ENCODE results near the gene IL27RA.

IL27RA gene

DNA sequence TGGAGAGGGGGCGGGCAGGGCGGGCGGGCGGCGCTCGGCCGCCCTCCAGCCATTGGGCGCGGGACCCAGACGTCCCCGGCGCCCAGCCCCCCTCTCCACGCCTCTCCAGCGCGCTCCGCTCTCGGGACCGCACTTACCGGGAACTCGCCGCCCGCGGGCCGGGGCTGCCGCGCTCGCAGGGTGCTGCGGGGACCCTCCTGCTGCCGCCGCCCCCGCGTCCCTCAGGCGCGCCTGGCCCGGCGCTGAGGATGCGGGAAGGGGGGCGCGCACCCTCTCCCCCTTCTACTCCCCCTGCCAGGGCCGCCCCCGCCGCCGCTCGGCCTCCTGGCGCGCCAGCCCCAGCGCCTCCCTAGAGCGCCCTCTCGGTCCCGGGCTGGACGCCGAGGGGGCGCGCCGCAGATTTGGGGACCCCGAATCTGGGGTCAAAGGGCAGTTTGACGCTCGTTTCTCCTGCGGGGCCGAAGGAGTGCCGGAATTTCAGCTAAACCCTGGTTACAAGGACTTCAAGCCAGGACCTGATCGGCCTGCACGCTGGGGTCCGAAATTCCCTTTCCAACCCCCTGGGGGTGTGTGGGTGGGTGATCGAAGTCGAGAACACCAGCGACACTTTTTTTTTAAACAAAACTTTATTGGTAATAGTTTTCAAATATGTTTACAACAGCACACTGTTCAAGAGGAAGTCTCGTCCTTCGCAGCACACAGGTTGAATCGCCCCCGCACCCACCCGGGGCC is 59.7 kb downstream of the IL27RA start (continued):
- TF ChIP-seq BCL6B (tag by site-specific recombination; IDR thresholded peaks at IDR 0.05) = no peak
- no peak for TF ChIP-seq ZNF404 (tag by site-specific recombination; IDR thresholded peaks at IDR 0.05)
- TF ChIP-seq ZSCAN16 (tag by site-specific recombination; IDR thresholded peaks at IDR 0.05) = no peak
- TF ChIP-seq ZNF626 (tag by site-specific recombination; IDR thresholded peaks at IDR 0.05) = 0 out of 2 replicates have a peak, but pooled peaks have one; percentile 34
- TF ChIP-seq ZNF792 (tag by site-specific recombination; IDR thresholded peaks at IDR 0.05) = no peak
- peak; percentile 76; the same call in 1 of the 2 replicates for TF ChIP-seq KLF16 (tag by site-specific recombination; IDR thresholded peaks at IDR 0.05)
- peak; percentile 90 for TF ChIP-seq PATZ1 (tag by site-specific recombination; IDR thresholded peaks at IDR 0.05)
- peak; percentile 59; the same call in 1 of the 2 replicates for TF ChIP-seq ZNF629 (tag by site-specific recombination; IDR thresholded peaks at IDR 0.05)
- no peak for TF ChIP-seq ZNF426 (tag by site-specific recombination; IDR thresholded peaks at IDR 0.05)
- TF ChIP-seq ZNF133 (tag by site-specific recombination; IDR thresholded peaks at IDR 0.05) = no peak
- TF ChIP-seq ZNF391 (tag by site-specific recombination; IDR thresholded peaks at IDR 0.05; ENCODE audit: borderline replicate concordance, low read depth) = no peak
- no peak for TF ChIP-seq YY2 (tag by site-specific recombination; IDR thresholded peaks at IDR 0.05)
- TF ChIP-seq BCL11B (tag by site-specific recombination; IDR thresholded peaks at IDR 0.05; ENCODE audit: low read depth) = 0 out of 2 replicates have a peak, but pooled peaks have one; percentile 70
- no peak for TF ChIP-seq ZNF16 (tag by site-specific recombination; IDR thresholded peaks at IDR 0.05; ENCODE audit: low read depth)
- TF ChIP-seq ZNF350 (tag by site-specific recombination; IDR thresholded peaks at IDR 0.05) = no peak
- TF ChIP-seq ZNF157 (tag by site-specific recombination; IDR thresholded peaks at IDR 0.05) = no peak
- TF ChIP-seq ZNF704 (tag by site-specific recombination; IDR thresholded peaks at IDR 0.05) = no peak
- no peak for TF ChIP-seq SETDB1 (IDR thresholded peaks at IDR 0.05; ENCODE audit: insufficient read length, low read length)
- TF ChIP-seq REST (tag by site-specific recombination; IDR thresholded peaks at IDR 0.05) = no peak
- TF ChIP-seq ZNF747 (tag by site-specific recombination; IDR thresholded peaks at IDR 0.05) = no peak
- no peak for TF ChIP-seq SALL2 (tag by site-specific recombination; IDR thresholded peaks at IDR 0.05; ENCODE audit: borderline replicate concordance)
- peak; percentile 52 for TF ChIP-seq ZBTB48 (tag by site-specific recombination; IDR thresholded peaks at IDR 0.05)
- TF ChIP-seq ZNF37A (tag by site-specific recombination; IDR thresholded peaks at IDR 0.05) = no peak
- no peak for TF ChIP-seq HOXD13 (CRISPR knock-in tag; IDR thresholded peaks at IDR 0.05; ENCODE audit: borderline replicate concordance)
- no peak; the same call in 1 of the 2 replicates for TF ChIP-seq SP2 (tag by site-specific recombination; IDR thresholded peaks at IDR 0.05)
- TF ChIP-seq, protein P1, sequence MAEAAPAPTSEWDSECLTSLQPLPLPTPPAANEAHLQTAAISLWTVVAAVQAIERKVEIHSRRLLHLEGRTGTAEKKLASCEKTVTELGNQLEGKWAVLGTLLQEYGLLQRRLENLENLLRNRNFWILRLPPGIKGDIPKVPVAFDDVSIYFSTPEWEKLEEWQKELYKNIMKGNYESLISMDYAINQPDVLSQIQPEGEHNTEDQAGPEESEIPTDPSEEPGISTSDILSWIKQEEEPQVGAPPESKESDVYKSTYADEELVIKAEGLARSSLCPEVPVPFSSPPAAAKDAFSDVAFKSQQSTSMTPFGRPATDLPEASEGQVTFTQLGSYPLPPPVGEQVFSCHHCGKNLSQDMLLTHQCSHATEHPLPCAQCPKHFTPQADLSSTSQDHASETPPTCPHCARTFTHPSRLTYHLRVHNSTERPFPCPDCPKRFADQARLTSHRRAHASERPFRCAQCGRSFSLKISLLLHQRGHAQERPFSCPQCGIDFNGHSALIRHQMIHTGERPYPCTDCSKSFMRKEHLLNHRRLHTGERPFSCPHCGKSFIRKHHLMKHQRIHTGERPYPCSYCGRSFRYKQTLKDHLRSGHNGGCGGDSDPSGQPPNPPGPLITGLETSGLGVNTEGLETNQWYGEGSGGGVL (tag by site-specific recombination; IDR thresholded peaks at IDR 0.05) = peak; percentile 81
- peak; percentile 90 for TF ChIP-seq GLIS2 (tag by site-specific recombination; IDR thresholded peaks at IDR 0.05)
- no peak for TF ChIP-seq ZNF558 (tag by site-specific recombination; IDR thresholded peaks at IDR 0.05)
- TF ChIP-seq ZNF677 (tag by site-specific recombination; IDR thresholded peaks at IDR 0.05) = 0 out of 2 replicates have a peak, but pooled peaks have one; percentile 24
- no peak for TF ChIP-seq RBAK (tag by site-specific recombination; IDR thresholded peaks at IDR 0.05)
- no peak for TF ChIP-seq ZNF48 (tag by site-specific recombination; IDR thresholded peaks at IDR 0.05)

All from HEK293 (cell line).